Fibroblast of lung (primary cell): ENCODE data around the gene SLC33A1. TPM values are rescaled to one million over a fixed set of nuclear protein-coding genes. Genes with fewer than 3 reads are reported as not detected.
"Not testable (repeated sequence)": the region's sequence is repeated elsewhere in the genome, so short reads cannot be mapped to it uniquely, and the experiment has no call there.

Experiments
- DNase-seq, 2 donors: peaks; one replicate each; pipeline versions ENCODE4 v3.0.0 to v3.0.0-alpha.2; 2010; ENCODE audit warnings: low read depth in 2 of 2
- H2AFZ ChIP-seq: 2 replicates; pipeline ENCODE4 v1.5.1; 2012; ENCODE audit warnings: low read length, control low read depth, inconsistent platforms
- H3K27ac ChIP-seq: 2 replicates; pipeline ENCODE4 v1.5.1; 2011; ENCODE audit warnings: low read length, control low read depth; ENCODE audit not compliant: insufficient read depth
- H3K27me3 ChIP-seq: 2 replicates; pipeline ENCODE4 v1.5.1; 2011; ENCODE audit warnings: mild to moderate bottlenecking, low read length; ENCODE audit not compliant: control insufficient read depth, insufficient read depth
- H3K36me3 ChIP-seq: 2 replicates; pipeline ENCODE4 v1.5.1; 2011; ENCODE audit warnings: low read length; ENCODE audit not compliant: control insufficient read depth, insufficient read depth
- H3K4me1 ChIP-seq: 2 replicates; pipeline ENCODE4 v1.5.1; 2011; ENCODE audit warnings: low read length; ENCODE audit not compliant: control insufficient read depth, insufficient read depth; ENCODE audit errors: extremely low read depth
- H3K4me2 ChIP-seq: 2 replicates; pipeline ENCODE4 v1.5.1; 2011; ENCODE audit warnings: low read length, control low read depth; ENCODE audit not compliant: insufficient read depth; ENCODE audit errors: extremely low read depth
- H3K4me3 ChIP-seq, 4 experiments: fragments of 200-600 bp in 1 of 4; sonication (generic) in 1 of 4; replicated peaks in 1 of 4; 2 replicates each; pipeline ENCODE4 v1.5.1; 2011 to 2016; ENCODE audit warnings: low read length in 4 of 4, low read depth in 3 of 4, mild to moderate bottlenecking in 3 of 4, control low read depth in 2 of 4, inconsistent platforms in 1 of 4, mixed read lengths in 1 of 4; ENCODE audit not compliant: insufficient read depth in 1 of 4; ENCODE audit errors: control extremely low read depth in 1 of 4
- H3K79me2 ChIP-seq: 2 replicates; pipeline ENCODE4 v1.5.1; 2012; ENCODE audit warnings: mild to moderate bottlenecking, low read length, inconsistent platforms; ENCODE audit not compliant: control insufficient read depth, insufficient read depth
- H3K9ac ChIP-seq: 2 replicates; pipeline ENCODE4 v1.5.1; 2011; ENCODE audit warnings: mild to moderate bottlenecking, low read length, control low read depth; ENCODE audit not compliant: insufficient read depth
- H3K9me3 ChIP-seq: 2 replicates; pipeline ENCODE4 v1.5.1; 2012; ENCODE audit warnings: low read depth, low read length; ENCODE audit not compliant: control insufficient read depth, insufficient read depth
- H4K20me1 ChIP-seq: 2 replicates; pipeline ENCODE4 v1.5.1; 2011; ENCODE audit warnings: low read length; ENCODE audit not compliant: control insufficient read depth, insufficient read depth; ENCODE audit errors: extremely low read depth
- EZH2 ChIP-seq: IDR thresholded peaks from 2 replicates; pipeline ENCODE4 v1.5.1; 2012; ENCODE audit warnings: low read length, control low read depth, mild to moderate bottlenecking; ENCODE audit errors: missing control alignments
- polyA plus RNA-seq, 2 donors: library from polyadenylated mRNA; depleted of rRNA in 1 of 2; stranded (reverse) in 1 of 2; unstranded in 1 of 2; fragments of >200 nt; gene quantifications; 2 replicates each; pipeline ENCODE4 v1.2.1, GENCODE V29; 2011 to 2012; ENCODE audit warnings: missing spikeins in 1 of 2
- total RNA-seq: library from RNA; depleted of rRNA; stranded (reverse); fragments of >200 nt; gene quantifications from 2 replicates; pipeline ENCODE4 v1.2.1, GENCODE V29; 2014
- TF ChIP-seq, protein P1 (sequence below), 2 donors: IDR thresholded peaks in 1 of 2; conservative IDR thresholded peaks in 1 of 2; 1 replicate in 1 of 2; 2 replicates in 1 of 2; pipeline ENCODE4 v1.5.1; 2011 to 2012; ENCODE audit warnings: low read length in 2 of 2, control low read depth in 1 of 2, inconsistent platforms in 1 of 2, low read depth in 1 of 2, mild to moderate bottlenecking in 1 of 2

Gene SLC33A1
- total and polyA plus RNA-seq, 2 donors (not counting 1 experiment from before 2014, with no cell fraction given): 21.5 to 22.7 TPM

DNA sequence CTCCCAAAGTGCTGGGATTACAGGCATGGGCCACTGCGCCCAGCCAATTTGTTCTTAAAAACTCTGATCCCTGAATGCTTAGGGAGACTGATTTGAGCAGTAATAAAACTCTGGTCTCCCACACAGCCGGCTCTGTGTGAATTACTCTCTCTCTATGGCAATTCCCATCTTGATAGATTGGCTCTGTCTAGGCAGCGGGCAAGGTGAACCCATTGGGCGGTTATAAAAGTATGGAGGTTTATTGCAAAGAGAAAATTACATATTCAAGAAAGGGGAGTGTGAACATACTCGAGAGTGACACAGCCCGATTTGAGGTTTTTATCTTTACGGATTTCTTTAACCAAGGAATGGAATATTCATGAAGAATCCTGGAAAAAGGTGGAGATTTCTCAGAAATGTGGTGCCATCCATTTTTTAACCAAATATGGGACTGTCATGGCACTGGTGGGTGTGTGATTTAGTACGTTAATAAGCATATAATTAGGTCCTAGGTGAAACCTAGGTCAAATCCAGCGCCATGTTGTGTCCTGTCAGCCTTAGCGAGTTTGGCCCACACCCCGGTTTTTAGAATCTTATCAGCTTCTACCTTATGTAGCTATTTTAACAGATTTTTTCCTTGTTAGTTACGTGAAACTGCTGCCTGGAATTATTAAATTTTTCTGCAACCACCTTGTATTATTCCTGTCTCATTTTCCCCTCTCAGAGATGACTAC lies 9.0 kb upstream of the SLC33A1 start:
- no peaks in the 10 kb centered on the region for H4K20me1 ChIP-seq
- no peaks in the 10 kb centered on the region for H3K27me3 ChIP-seq
- H3K4me1 ChIP-seq: no peaks in the 10 kb centered on the region
- no peak overlapping the region for H3K4me2 ChIP-seq
- H3K36me3 ChIP-seq: no peaks in the 10 kb centered on the region
- H3K27ac ChIP-seq: no peak overlapping the region
- H3K79me2 ChIP-seq: no peaks in the 10 kb centered on the region
- no peak overlapping the region for H3K4me3 ChIP-seq
- no peak overlapping the region for H3K9ac ChIP-seq
- DNase-seq: no peak
- no peaks in the 10 kb centered on the region for H3K9me3 ChIP-seq
- TF ChIP-seq, protein P1, sequence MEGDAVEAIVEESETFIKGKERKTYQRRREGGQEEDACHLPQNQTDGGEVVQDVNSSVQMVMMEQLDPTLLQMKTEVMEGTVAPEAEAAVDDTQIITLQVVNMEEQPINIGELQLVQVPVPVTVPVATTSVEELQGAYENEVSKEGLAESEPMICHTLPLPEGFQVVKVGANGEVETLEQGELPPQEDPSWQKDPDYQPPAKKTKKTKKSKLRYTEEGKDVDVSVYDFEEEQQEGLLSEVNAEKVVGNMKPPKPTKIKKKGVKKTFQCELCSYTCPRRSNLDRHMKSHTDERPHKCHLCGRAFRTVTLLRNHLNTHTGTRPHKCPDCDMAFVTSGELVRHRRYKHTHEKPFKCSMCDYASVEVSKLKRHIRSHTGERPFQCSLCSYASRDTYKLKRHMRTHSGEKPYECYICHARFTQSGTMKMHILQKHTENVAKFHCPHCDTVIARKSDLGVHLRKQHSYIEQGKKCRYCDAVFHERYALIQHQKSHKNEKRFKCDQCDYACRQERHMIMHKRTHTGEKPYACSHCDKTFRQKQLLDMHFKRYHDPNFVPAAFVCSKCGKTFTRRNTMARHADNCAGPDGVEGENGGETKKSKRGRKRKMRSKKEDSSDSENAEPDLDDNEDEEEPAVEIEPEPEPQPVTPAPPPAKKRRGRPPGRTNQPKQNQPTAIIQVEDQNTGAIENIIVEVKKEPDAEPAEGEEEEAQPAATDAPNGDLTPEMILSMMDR (conservative IDR thresholded peaks at IDR 0.05 in 1 of 2, IDR thresholded peaks at IDR 0.05 in 1 of 2; ENCODE audit: low read depth in 1 of 2, low read length in 2 of 2): no peak
- TF ChIP-seq EZH2: no peak
- no peak overlapping the region for H2AFZ ChIP-seq

DNA sequence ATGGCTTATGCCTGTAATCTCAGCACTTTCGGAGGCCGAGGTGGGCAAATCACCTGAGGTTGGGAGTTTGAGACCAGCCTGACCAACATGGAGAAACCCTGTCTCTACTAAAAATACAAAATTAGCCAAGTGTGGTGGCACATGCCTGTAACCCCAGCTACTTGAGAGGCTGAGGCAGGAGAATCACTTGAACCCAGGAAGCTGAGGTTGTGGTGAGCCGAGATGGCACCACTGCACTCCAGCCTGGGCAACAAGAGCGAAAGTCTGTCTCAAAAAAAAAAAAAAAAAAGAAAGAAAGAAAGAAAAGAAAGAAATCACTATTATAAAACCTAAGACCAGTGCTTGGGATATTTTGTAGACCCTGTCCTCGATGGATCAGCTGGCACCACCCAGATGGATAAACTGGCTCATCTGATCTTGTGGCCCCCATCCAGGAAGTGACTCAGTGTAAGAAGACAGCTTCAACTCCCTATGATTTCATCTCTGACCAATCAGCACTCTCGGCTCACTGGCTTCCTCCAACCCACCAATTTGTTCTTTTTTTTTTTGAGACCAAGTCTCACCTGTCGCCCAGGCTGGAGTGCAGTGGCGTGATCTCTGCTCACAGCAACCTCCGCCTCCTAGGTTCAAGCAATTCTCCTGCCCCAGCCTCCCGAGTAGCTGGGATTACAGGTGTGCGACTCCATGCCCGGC lies 8.2 kb upstream of the SLC33A1 start:
- H3K9ac ChIP-seq, H3K79me2 ChIP-seq, H3K9me3 ChIP-seq, H3K4me3 ChIP-seq, H4K20me1 ChIP-seq, H3K27ac ChIP-seq, H3K4me2 ChIP-seq, H3K4me1 ChIP-seq, H2AFZ ChIP-seq, H3K36me3 ChIP-seq, H3K27me3 ChIP-seq: not testable (repeated sequence)
- peak; percentile 58 to 77 for DNase-seq

DNA sequence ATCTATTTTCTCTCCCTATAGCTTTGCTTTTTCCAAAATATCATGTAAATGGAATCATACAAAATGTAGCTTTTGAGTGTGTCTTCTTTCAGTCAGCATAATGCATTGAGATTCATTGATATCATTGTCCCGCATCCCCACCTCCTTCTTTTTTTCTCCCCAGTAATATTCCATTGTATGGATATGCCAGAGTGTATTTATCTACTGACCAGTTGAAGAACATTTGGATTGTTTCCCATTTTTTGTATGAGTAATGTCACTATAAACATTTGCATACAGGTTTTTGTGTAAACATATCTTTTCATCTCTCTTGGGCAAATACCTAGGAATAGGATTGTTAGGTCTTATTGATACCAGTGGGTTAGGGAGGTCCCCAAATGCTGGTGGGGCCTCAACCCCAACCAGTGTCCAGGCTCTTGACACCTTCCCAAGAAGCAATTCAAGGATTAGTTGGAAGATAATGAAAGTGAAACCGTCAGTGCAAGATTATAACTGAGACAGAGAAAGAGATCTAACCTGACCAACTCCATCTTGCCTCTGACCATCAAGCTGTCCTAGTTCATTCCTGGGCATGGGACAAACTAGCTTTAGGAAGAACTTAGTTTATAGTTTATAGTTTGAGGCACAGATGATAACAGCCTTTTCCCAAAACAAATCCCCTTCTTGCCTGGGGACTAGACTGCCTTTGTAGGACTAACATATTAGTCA lies 7.4 kb upstream of the SLC33A1 start:
- no peak for DNase-seq
- no peaks in the 10 kb centered on the region for H3K36me3 ChIP-seq
- no peak overlapping the region for H3K9ac ChIP-seq
- H3K79me2 ChIP-seq: no peaks in the 10 kb centered on the region
- TF ChIP-seq, protein P1 (conservative IDR thresholded peaks at IDR 0.05 in 1 of 2, IDR thresholded peaks at IDR 0.05 in 1 of 2; ENCODE audit: low read depth in 1 of 2, low read length in 2 of 2): no peak
- no peak for TF ChIP-seq EZH2
- no peak overlapping the region for H2AFZ ChIP-seq
- H4K20me1 ChIP-seq: no peaks in the 10 kb centered on the region
- H3K9me3 ChIP-seq: no peaks in the 10 kb centered on the region
- H3K4me3 ChIP-seq: no peak overlapping the region
- H3K4me1 ChIP-seq: no peaks in the 10 kb centered on the region
- no peaks in the 10 kb centered on the region for H3K27me3 ChIP-seq
- H3K4me2 ChIP-seq: no peak overlapping the region
- no peak overlapping the region for H3K27ac ChIP-seq

DNA sequence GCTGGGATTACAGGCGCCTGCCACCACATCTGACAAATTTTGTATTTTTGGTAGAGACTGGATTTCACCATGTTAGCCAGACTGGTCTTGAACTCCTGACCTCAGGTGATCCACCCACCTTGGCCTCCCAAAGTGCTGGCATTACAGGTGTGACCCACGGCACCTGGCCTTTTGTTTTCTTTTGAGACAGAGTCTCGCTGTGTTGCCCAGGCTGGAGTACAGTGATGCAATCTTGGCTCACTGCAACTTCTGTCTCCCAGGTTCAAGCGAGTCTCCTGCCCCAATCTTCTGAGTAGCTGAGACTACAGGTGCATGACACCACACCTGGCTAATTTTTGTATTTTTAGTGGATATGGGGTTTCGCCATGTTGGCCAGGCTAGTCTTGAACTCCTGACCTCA lies 6.2 kb upstream of the SLC33A1 start:
- H3K9me3 ChIP-seq, DNase-seq, H3K36me3 ChIP-seq, H2AFZ ChIP-seq, H3K27me3 ChIP-seq, H3K4me3 ChIP-seq, H3K79me2 ChIP-seq, H3K27ac ChIP-seq, H4K20me1 ChIP-seq, H3K4me2 ChIP-seq, H3K9ac ChIP-seq, H3K4me1 ChIP-seq: not testable (repeated sequence)
